SU-DHL-6 (cell line): ENCODE results near the gene PPP1R3C.

Source experiments
- EZH2phosphoT487 ChIP-seq: fragments of 200-600 bp; sonication (generic), shearing (Covaris generic); conservative IDR thresholded peaks from 2 replicates; pipeline ENCODE4 v1.6.1; 2018; ENCODE audit warnings: mild to moderate bottlenecking, antibody characterized with exemption, low read length, moderate library complexity, mixed read lengths
- TF ChIP-seq, protein P1 (sequence below): fragments of 200-600 bp; sonication (generic); IDR thresholded peaks from one replicate; pipeline ENCODE4 v1.5.1; 2017; ENCODE audit warnings: antibody characterized with exemption, mild to moderate bottlenecking, low read length, moderate library complexity; ENCODE audit not compliant: insufficient read depth, poor library complexity, severe bottlenecking

- TF ChIP-seq, protein P1, sequence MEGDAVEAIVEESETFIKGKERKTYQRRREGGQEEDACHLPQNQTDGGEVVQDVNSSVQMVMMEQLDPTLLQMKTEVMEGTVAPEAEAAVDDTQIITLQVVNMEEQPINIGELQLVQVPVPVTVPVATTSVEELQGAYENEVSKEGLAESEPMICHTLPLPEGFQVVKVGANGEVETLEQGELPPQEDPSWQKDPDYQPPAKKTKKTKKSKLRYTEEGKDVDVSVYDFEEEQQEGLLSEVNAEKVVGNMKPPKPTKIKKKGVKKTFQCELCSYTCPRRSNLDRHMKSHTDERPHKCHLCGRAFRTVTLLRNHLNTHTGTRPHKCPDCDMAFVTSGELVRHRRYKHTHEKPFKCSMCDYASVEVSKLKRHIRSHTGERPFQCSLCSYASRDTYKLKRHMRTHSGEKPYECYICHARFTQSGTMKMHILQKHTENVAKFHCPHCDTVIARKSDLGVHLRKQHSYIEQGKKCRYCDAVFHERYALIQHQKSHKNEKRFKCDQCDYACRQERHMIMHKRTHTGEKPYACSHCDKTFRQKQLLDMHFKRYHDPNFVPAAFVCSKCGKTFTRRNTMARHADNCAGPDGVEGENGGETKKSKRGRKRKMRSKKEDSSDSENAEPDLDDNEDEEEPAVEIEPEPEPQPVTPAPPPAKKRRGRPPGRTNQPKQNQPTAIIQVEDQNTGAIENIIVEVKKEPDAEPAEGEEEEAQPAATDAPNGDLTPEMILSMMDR: no peak
- TF ChIP-seq EZH2phosphoT487: no peak
These were observed 36.1 kb downstream of the PPP1R3C start for GRCh38 chr10:91596825-91597196.
